ENCODE measurements around the gene NSA2.

NSA2 gene

GRCh38 chr5:74798977-74799911, 32.2 kb downstream of the NSA2 start:
- no peaks in the 10 kb centered on the region for H3K4me1 ChIP-seq (ENCODE audit: insufficient read depth, low read length)
- H4K20me1 ChIP-seq (ENCODE audit: insufficient read depth, low read length), result no peaks in the 10 kb centered on the region
- no peak overlapping the region for H3K4me3 ChIP-seq (ENCODE audit: low read depth in 1 of 2, low read length in 2 of 2)
- no peak for ATAC-seq (ENCODE audit: insufficient read depth, low read depth)
- no peaks in the 10 kb centered on the region for H3K9me3 ChIP-seq (ENCODE audit: insufficient read depth, low read length, severe bottlenecking)
- H3K36me3 ChIP-seq (ENCODE audit: insufficient read depth, low read length), result peaks cover 34% of the 10 kb centered on the region; the same call in 1 of the 2 replicates
- no peak for DNase-seq
- no peak overlapping the region for H2AFZ ChIP-seq (ENCODE audit: low read depth, low read length)
- no peaks in the 10 kb centered on the region for H3K79me2 ChIP-seq (ENCODE audit: insufficient read depth, low read length)
- no peak overlapping the region for H3K27ac ChIP-seq (ENCODE audit: low read length)
- H3K4me2 ChIP-seq (ENCODE audit: insufficient read depth, low read length), result no peak overlapping the region
- no peak overlapping the region for H3K9ac ChIP-seq (ENCODE audit: low read depth, low read length)
- no peaks in the 10 kb centered on the region for H3K27me3 ChIP-seq (ENCODE audit: insufficient read depth, low read length, poor library complexity)
- no peak for TF ChIP-seq EZH2 (IDR thresholded peaks at IDR 0.05; ENCODE audit: borderline replicate concordance, low read depth, low read length, severe bottlenecking)
- TF ChIP-seq CTCF (IDR thresholded peaks at IDR 0.05; ENCODE audit: borderline replicate concordance, extremely low read depth, low read length, poor library complexity, severe bottlenecking), result no peak

GRCh38 chr5:74801197-74801596, 34.1 kb downstream of the NSA2 start:
- no peak overlapping the region for H3K4me3 ChIP-seq (ENCODE audit: low read depth in 1 of 2, low read length in 2 of 2)
- no peak overlapping the region for H2AFZ ChIP-seq (ENCODE audit: low read depth, low read length)
- peaks cover 37% of the 10 kb centered on the region; the same call in 1 of the 2 replicates for H3K36me3 ChIP-seq (ENCODE audit: insufficient read depth, low read length)
- no peak overlapping the region for H3K4me2 ChIP-seq (ENCODE audit: insufficient read depth, low read length)
- ATAC-seq (ENCODE audit: insufficient read depth, low read depth), result no peak
- no peak overlapping the region for H3K9ac ChIP-seq (ENCODE audit: low read depth, low read length)
- H4K20me1 ChIP-seq (ENCODE audit: insufficient read depth, low read length), result no peaks in the 10 kb centered on the region
- DNase-seq, result no peak
- H3K27ac ChIP-seq (ENCODE audit: low read length), result no peak overlapping the region
- no peaks in the 10 kb centered on the region for H3K4me1 ChIP-seq (ENCODE audit: insufficient read depth, low read length)
- H3K27me3 ChIP-seq (ENCODE audit: insufficient read depth, low read length, poor library complexity), result no peaks in the 10 kb centered on the region
- H3K79me2 ChIP-seq (ENCODE audit: insufficient read depth, low read length), result no peaks in the 10 kb centered on the region
- no peak for TF ChIP-seq CTCF (IDR thresholded peaks at IDR 0.05; ENCODE audit: borderline replicate concordance, extremely low read depth, low read length, poor library complexity, severe bottlenecking)
- TF ChIP-seq EZH2 (IDR thresholded peaks at IDR 0.05; ENCODE audit: borderline replicate concordance, low read depth, low read length, severe bottlenecking), result no peak
- no peaks in the 10 kb centered on the region for H3K9me3 ChIP-seq (ENCODE audit: insufficient read depth, low read length, severe bottlenecking)

- H3K27ac ChIP-seq (ENCODE audit: low read length), result no peak overlapping the region
- no peak for ATAC-seq (ENCODE audit: insufficient read depth, low read depth)
- no peaks in the 10 kb centered on the region for H3K27me3 ChIP-seq (ENCODE audit: insufficient read depth, low read length, poor library complexity)
- H3K4me2 ChIP-seq (ENCODE audit: insufficient read depth, low read length), result no peak overlapping the region
- no peak overlapping the region for H3K4me3 ChIP-seq (ENCODE audit: low read depth in 1 of 2, low read length in 2 of 2)
- no peaks in the 10 kb centered on the region for H4K20me1 ChIP-seq (ENCODE audit: insufficient read depth, low read length)
- no peaks in the 10 kb centered on the region for H3K4me1 ChIP-seq (ENCODE audit: insufficient read depth, low read length)
- no peak for DNase-seq
- no peaks in the 10 kb centered on the region for H3K79me2 ChIP-seq (ENCODE audit: insufficient read depth, low read length)
- no peak overlapping the region for H3K9ac ChIP-seq (ENCODE audit: low read depth, low read length)
- no peaks in the 10 kb centered on the region for H3K9me3 ChIP-seq (ENCODE audit: insufficient read depth, low read length, severe bottlenecking)
- TF ChIP-seq CTCF (IDR thresholded peaks at IDR 0.05; ENCODE audit: borderline replicate concordance, extremely low read depth, low read length, poor library complexity, severe bottlenecking), result no peak
- TF ChIP-seq EZH2 (IDR thresholded peaks at IDR 0.05; ENCODE audit: borderline replicate concordance, low read depth, low read length, severe bottlenecking), result no peak
- H2AFZ ChIP-seq (ENCODE audit: low read depth, low read length), result no peak overlapping the region
- peaks cover 35% of the 10 kb centered on the region; the same call in 1 of the 2 replicates for H3K36me3 ChIP-seq (ENCODE audit: insufficient read depth, low read length)
These were observed 34.9 kb downstream of the NSA2 start for GRCh38 chr5:74801941-74802340.
